Measurements from ENCODE around the gene NEK4. TPM values are rescaled to one million over a fixed set of nuclear protein-coding genes. Genes with fewer than 3 reads are reported as not detected.

NEK4 gene
- total and polyA plus RNA-seq, 2 donors (not counting 1 experiment from before 2014, with no cell fraction given), result 9.0 to 33.8 TPM

DNA sequence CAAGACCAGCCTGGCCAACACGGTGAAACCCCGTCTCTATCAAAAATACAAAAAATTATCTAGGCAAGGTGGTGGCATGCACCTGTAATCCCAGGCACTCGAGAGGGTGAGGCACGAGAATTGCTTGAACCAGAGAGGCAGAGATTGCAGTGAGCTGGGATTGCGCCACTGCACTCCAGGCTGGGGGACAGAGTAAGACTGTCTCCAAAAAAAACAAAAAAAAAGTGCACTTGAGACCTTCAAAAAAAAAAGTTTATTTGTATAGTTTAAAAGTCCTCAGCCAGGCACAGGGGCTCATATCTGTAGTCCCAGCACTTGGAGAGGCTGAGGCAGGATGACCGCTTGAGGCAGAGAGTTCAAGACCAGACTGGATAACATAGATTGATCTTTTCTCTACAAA, 87.1 kb downstream of the NEK4 start:
- ChIA-PET POLR2A (no interaction called here), CTCF (interaction anchor here (0.7 kb wide), 1 partner anchor 1340 kb away, joined by 7 read pairs; no protein-coding TSS in a partner anchor)
- peaks cover 0 to 37% of the 10 kb centered on the region in 2 experiments for H3K36me3 ChIP-seq (replicated peaks in 1 of 2; ENCODE audit: control extremely low read depth in 1 of 2, control insufficient read depth in 1 of 2, extremely low read depth in 1 of 2, insufficient read depth in 2 of 2, low read length in 1 of 2)
- ATAC-seq (ENCODE audit: low read depth) (no peak), DNase-seq (no peak)
- Mint-ChIP-seq H3K9me3 (ENCODE audit: insufficient read depth) (no peaks in the 10 kb centered on the region), H3K4me3 (no peak overlapping the region), H3K27ac (peak overlapping the region; percentile 37), H3K4me1 (peaks cover 39% of the 10 kb centered on the region), H3K27me3 (no peaks in the 10 kb centered on the region)
- H3K9me3 ChIP-seq (ENCODE audit: control extremely low read depth in 1 of 3, control insufficient read depth in 2 of 3, insufficient read depth in 1 of 3, low read length in 2 of 3), result no peaks in the 10 kb centered on the region
- H2AFZ ChIP-seq (ENCODE audit: insufficient read depth, low read depth, low read length, poor library complexity, severe bottlenecking), result no peak overlapping the region
- peaks cover 24% of the 10 kb centered on the region for H4K20me1 ChIP-seq (ENCODE audit: control insufficient read depth, insufficient read depth, low read length, poor library complexity, severe bottlenecking)
- peaks cover 88% of the 10 kb centered on the region for H3K79me2 ChIP-seq (ENCODE audit: control insufficient read depth, insufficient read depth, low read length)
- H3K27me3 ChIP-seq (replicated peaks in 1 of 4; ENCODE audit: control extremely low read depth in 1 of 4, control insufficient read depth in 3 of 4, insufficient read depth in 4 of 4, low read length in 3 of 4), result no peaks in the 10 kb centered on the region
- no peak overlapping the region for H3K4me2 ChIP-seq (replicated peaks; ENCODE audit: low read depth, low read length, poor library complexity, severe bottlenecking)
- intact Hi-C loops (cut with micrococcal nuclease), result loop anchor here (2.0 kb wide), 1 partner anchor 363 kb away; the partner anchor contains the start of gene SFMBT1
- 100% methylated on average over 1 of the region's 6 CpGs for WGBS (ENCODE audit: insufficient coverage)
- peaks cover 20 to 21% of the 10 kb centered on the region in 2 donors for H3K4me1 ChIP-seq (ENCODE audit: control insufficient read depth in 2 of 2, insufficient read depth in 2 of 2, low read length in 2 of 2)
- no peak for TF ChIP-seq EZH2 (IDR thresholded peaks at IDR 0.05; ENCODE audit: borderline replicate concordance, insufficient read depth, low read depth, low read length, poor library complexity, severe bottlenecking)
- no peak overlapping the region for H3K9ac ChIP-seq (ENCODE audit: low read length)
- H3K27ac ChIP-seq (ENCODE audit: low read length in 2 of 2), result peak overlapping the region in 1 of 2 donors; percentile 97
- no peak overlapping the region for H3K4me3 ChIP-seq (ENCODE audit: control extremely low read depth in 1 of 5, extremely low read depth in 1 of 5, insufficient read depth in 1 of 5, low read depth in 2 of 5, low read length in 4 of 5)

DNA sequence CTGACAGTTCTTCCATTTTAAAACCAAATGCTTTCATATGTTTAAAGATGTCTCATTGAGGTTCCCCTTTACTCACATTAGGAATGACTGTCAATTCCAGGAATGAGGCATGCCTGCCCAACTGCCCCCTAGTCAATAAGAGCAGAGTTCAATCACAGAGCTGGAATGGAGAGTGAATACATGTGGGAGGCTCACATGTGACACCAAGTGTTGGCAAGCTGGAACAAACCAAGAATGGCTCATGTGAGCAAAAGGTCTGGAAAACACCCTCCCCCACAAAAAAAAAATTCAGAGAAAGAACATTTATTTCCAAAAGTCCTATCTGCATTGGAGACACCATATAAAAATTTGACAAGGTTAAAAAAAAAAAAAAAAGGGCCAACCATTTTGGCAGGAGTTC, 88.7 kb downstream of the NEK4 start:
- peaks cover 37% of the 10 kb centered on the region for H3K4me1 Mint-ChIP-seq
- CTCF ChIA-PET, result interaction anchor here (0.9 kb wide), 1 partner anchor 223 kb away, joined by 3 read pairs; no protein-coding TSS in a partner anchor
- no peak for DNase-seq

More for the DNA sequence above, 88.7 kb downstream of the NEK4 start:
- Histone ChIP-seq H3K9me3 (ENCODE audit: control extremely low read depth in 1 of 3, control insufficient read depth in 2 of 3, insufficient read depth in 1 of 3, low read length in 2 of 3) (no peaks in the 10 kb centered on the region), H3K4me1 (ENCODE audit: control insufficient read depth in 2 of 2, insufficient read depth in 2 of 2, low read length in 2 of 2) (peaks cover 18 to 20% of the 10 kb centered on the region in 2 donors), H3K79me2 (ENCODE audit: control insufficient read depth, insufficient read depth, low read length) (peaks cover 91% of the 10 kb centered on the region), H3K4me2 (replicated peaks; ENCODE audit: low read depth, low read length, poor library complexity, severe bottlenecking) (no peak overlapping the region), H3K9ac (ENCODE audit: low read length) (no peak overlapping the region), H3K36me3 (replicated peaks in 1 of 2; ENCODE audit: control extremely low read depth in 1 of 2, control insufficient read depth in 1 of 2, extremely low read depth in 1 of 2, insufficient read depth in 2 of 2, low read length in 1 of 2) (peaks cover 2 to 34% of the 10 kb centered on the region in 2 experiments), H2AFZ (ENCODE audit: insufficient read depth, low read depth, low read length, poor library complexity, severe bottlenecking) (no peak overlapping the region), H4K20me1 (ENCODE audit: control insufficient read depth, insufficient read depth, low read length, poor library complexity, severe bottlenecking) (peaks cover 20% of the 10 kb centered on the region), H3K4me3 (ENCODE audit: control extremely low read depth in 1 of 5, extremely low read depth in 1 of 5, insufficient read depth in 1 of 5, low read depth in 2 of 5, low read length in 4 of 5) (no peak overlapping the region), H3K27ac (ENCODE audit: low read length in 2 of 2) (peak overlapping the region in 1 of 2 donors; percentile 68), H3K27me3 (replicated peaks in 1 of 4; ENCODE audit: control extremely low read depth in 1 of 4, control insufficient read depth in 3 of 4, insufficient read depth in 4 of 4, low read length in 3 of 4) (no peaks in the 10 kb centered on the region)
- H3K27me3 Mint-ChIP-seq, result no peaks in the 10 kb centered on the region
- H3K27ac Mint-ChIP-seq, result no peak overlapping the region
- intact Hi-C loops (cut with micrococcal nuclease), result no loop called here
- no peak overlapping the region for H3K4me3 Mint-ChIP-seq
- no peaks in the 10 kb centered on the region for H3K9me3 Mint-ChIP-seq (ENCODE audit: insufficient read depth)
- POLR2A ChIA-PET, result no interaction called here
- TF ChIP-seq, protein P1, sequence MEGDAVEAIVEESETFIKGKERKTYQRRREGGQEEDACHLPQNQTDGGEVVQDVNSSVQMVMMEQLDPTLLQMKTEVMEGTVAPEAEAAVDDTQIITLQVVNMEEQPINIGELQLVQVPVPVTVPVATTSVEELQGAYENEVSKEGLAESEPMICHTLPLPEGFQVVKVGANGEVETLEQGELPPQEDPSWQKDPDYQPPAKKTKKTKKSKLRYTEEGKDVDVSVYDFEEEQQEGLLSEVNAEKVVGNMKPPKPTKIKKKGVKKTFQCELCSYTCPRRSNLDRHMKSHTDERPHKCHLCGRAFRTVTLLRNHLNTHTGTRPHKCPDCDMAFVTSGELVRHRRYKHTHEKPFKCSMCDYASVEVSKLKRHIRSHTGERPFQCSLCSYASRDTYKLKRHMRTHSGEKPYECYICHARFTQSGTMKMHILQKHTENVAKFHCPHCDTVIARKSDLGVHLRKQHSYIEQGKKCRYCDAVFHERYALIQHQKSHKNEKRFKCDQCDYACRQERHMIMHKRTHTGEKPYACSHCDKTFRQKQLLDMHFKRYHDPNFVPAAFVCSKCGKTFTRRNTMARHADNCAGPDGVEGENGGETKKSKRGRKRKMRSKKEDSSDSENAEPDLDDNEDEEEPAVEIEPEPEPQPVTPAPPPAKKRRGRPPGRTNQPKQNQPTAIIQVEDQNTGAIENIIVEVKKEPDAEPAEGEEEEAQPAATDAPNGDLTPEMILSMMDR (IDR thresholded peaks at IDR 0.05), result no peak
- no peak for TF ChIP-seq EZH2 (IDR thresholded peaks at IDR 0.05; ENCODE audit: borderline replicate concordance, insufficient read depth, low read depth, low read length, poor library complexity, severe bottlenecking)
- ATAC-seq (ENCODE audit: low read depth), result no peak

Data from B cell (primary cell).